GM06990 (cell line): ENCODE data around the gene CNBD2.

Source experiments
- DNase-seq: peaks from one replicate; pipeline ENCODE4 v3.0.0-alpha.2; 2011; ENCODE audit not compliant: insufficient read length; ENCODE audit errors: extremely low read depth
- H3K27me3 ChIP-seq: replicated peaks from 2 replicates; pipeline ENCODE4 v1.6.0; 2011; ENCODE audit warnings: low read length; ENCODE audit not compliant: control insufficient read depth, insufficient read depth
- H3K36me3 ChIP-seq: 2 replicates; pipeline ENCODE4 v1.5.1; 2011; ENCODE audit warnings: low read length; ENCODE audit not compliant: control insufficient read depth, insufficient read depth
- H3K4me3 ChIP-seq: replicated peaks from 2 replicates; pipeline ENCODE4 v1.5.1; 2011; ENCODE audit warnings: low read depth, mild to moderate bottlenecking, control low read depth, low read length
- TF ChIP-seq, protein P1 (sequence below): IDR thresholded peaks from 2 replicates; pipeline ENCODE4 v1.5.1; 2011; ENCODE audit warnings: low read length, control low read depth, mild to moderate bottlenecking, inconsistent platforms; ENCODE audit not compliant: insufficient read depth, poor library complexity, severe bottlenecking

CNBD2 gene

DNA sequence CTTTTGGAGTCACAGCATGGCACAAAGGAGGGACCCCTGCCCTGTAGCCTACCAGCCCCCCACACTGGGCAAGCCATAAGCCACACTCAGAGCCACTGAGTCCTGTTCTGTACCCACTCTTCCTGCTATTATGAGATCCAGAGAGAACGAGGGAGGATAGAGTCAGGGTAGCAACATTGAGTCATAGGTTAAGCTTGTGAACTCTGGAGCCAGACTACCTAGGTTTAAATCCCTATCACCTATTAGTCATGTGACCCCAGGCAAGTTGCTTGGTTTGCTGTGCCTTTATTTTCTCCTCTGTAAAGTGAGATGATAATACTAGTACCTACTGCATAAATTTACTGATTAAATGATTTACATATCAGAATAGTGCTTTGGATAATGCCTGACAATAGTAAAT lies 540 bp downstream of the CNBD2 start:
- no peak for DNase-seq

GRCh38 chr20:35971981-35972380 lies 3.6 kb downstream of the CNBD2 start:
- H3K27me3 ChIP-seq, result no peaks in the 10 kb centered on the region
- no peak overlapping the region for H3K4me3 ChIP-seq
- TF ChIP-seq, protein P1, sequence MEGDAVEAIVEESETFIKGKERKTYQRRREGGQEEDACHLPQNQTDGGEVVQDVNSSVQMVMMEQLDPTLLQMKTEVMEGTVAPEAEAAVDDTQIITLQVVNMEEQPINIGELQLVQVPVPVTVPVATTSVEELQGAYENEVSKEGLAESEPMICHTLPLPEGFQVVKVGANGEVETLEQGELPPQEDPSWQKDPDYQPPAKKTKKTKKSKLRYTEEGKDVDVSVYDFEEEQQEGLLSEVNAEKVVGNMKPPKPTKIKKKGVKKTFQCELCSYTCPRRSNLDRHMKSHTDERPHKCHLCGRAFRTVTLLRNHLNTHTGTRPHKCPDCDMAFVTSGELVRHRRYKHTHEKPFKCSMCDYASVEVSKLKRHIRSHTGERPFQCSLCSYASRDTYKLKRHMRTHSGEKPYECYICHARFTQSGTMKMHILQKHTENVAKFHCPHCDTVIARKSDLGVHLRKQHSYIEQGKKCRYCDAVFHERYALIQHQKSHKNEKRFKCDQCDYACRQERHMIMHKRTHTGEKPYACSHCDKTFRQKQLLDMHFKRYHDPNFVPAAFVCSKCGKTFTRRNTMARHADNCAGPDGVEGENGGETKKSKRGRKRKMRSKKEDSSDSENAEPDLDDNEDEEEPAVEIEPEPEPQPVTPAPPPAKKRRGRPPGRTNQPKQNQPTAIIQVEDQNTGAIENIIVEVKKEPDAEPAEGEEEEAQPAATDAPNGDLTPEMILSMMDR, result no peak
- H3K36me3 ChIP-seq, result no peaks in the 10 kb centered on the region
- no peak for DNase-seq

More for the DNA sequence above, 540 bp downstream of the CNBD2 start:
- TF ChIP-seq, protein P1, result no peak
- Histone ChIP-seq H3K4me3 (no peak overlapping the region), H3K36me3 (no peaks in the 10 kb centered on the region), H3K27me3 (no peaks in the 10 kb centered on the region)

DNA sequence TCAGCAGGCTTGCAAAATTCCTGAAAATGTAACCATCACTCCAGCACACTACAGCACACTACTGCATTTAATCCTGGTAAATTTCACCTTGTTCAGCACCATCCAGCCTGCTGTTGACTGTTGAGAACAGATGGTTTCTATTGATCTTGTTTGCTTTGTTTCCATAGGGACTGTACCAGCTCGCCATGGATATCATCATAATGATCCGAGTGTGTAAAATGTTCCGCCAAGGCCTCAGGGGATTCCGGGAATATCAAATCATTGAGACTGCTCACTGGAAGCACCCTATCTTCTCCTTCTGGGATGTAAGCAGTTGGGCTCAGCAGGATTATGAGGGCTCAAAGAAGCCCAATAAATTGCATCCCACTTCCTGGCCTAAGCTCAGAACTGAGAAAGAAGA lies 4.1 kb downstream of the CNBD2 start:
- Histone ChIP-seq H3K4me3 (no peak overlapping the region), H3K36me3 (no peaks in the 10 kb centered on the region), H3K27me3 (no peaks in the 10 kb centered on the region)
- DNase-seq, result no peak
- TF ChIP-seq, protein P1, result no peak

DNA sequence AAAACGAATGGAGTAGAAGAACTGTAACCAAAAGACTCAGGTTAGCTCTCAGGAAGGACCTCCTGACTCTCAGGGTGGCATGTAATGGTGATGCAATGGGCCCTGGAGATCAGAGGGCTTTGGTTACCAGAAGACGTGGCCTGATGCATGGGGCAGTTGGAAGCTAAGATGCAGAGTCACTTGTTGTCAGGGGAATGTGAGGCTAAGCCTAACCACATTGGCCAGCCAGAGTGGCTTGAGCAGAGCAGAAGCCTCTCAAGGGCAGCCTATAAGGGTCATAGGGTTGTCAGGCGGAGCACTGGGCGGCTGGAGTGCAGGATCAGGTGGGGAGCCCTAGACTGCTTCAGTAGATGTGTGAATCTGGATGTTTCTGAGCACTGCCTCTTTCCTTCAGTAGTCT lies 5.9 kb downstream of the CNBD2 start:
- Histone ChIP-seq H3K27me3 (no peaks in the 10 kb centered on the region), H3K36me3 (no peaks in the 10 kb centered on the region), H3K4me3 (no peak overlapping the region)
- DNase-seq, result no peak
- TF ChIP-seq, protein P1, result no peak

DNA sequence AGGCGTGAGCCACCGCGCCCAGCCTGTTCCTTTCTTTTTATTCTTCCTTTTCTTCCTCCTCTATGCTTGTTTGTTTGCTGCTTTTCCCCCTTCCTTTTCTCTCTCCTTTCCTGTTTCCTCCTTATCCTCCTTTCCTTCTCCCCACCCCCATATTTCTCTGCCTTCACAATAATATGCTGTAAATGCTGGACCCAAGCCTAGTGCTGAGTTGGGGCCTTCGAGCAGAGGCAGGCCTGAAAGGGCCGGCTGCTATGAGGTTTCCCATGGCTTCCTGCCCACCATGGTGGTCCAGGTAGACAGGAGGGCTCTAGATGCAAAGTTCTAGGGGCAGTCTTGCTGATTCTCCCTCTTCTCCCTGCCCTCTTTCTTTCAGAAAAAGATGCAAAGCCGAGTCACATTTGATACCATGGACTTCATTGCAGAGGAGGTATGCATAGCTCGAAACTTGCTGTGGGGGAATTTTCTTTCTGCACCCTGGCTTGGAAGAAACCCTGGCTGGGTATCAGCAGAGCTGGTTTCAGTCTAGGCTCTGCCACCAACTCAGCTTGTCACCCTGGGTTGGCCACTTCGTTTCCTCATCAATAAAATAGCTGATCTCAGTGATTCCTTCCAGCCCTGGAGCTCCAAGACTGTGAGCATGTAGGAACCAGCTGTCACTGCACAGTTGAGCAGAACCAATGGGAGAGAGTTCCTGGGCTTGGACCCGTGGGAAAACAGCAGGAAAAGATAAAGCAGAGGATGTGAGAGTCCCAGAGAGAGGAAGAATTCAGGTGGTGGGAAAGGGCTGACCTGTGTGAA lies 7.4 kb downstream of the CNBD2 start:
- Histone ChIP-seq H3K36me3 (no peaks in the 10 kb centered on the region), H3K4me3 (no peak overlapping the region), H3K27me3 (no peaks in the 10 kb centered on the region)
- no peak for DNase-seq
- TF ChIP-seq, protein P1, result no peak
